BE2C (cell line): ENCODE results near the gene STK38L.

Experiments
- DNase-seq: peaks from one replicate; pipeline ENCODE4 v3.0.0-alpha.2; 2020
- H3K27me3 ChIP-seq: fragments of 250-450 bp; sonication (Bioruptor Pico); 2 replicates; pipeline ENCODE4 v1.5.1; 2020; ENCODE audit warnings: mild to moderate bottlenecking
- H3K36me3 ChIP-seq: fragments of 250-450 bp; sonication (Bioruptor Pico); 2 replicates; pipeline ENCODE4 v1.5.1; 2020; ENCODE audit warnings: mild to moderate bottlenecking
- H3K4me1 ChIP-seq: fragments of 250-450 bp; sonication (Bioruptor Pico); 2 replicates; pipeline ENCODE4 v1.5.1; 2020
- H3K4me3 ChIP-seq: 2 replicates; pipeline ENCODE4 v1.5.1; 2011; ENCODE audit warnings: low read depth, low read length
- H3K9me3 ChIP-seq: fragments of 250-450 bp; sonication (Bioruptor Pico); 2 replicates; pipeline ENCODE4 v1.5.1; 2020
- CTCF ChIP-seq: IDR thresholded peaks from 2 replicates; pipeline ENCODE4 v1.5.1; 2012; ENCODE audit warnings: mild to moderate bottlenecking, low read depth, low read length

Gene STK38L

GRCh38 chr12:27334042-27334720 is 90.1 kb downstream of the STK38L start:
- Histone ChIP-seq H3K27me3 (peaks cover 46% of the 10 kb centered on the region), H3K9me3 (no peaks in the 10 kb centered on the region), H3K36me3 (no peaks in the 10 kb centered on the region), H3K4me1 (no peaks in the 10 kb centered on the region), H3K4me3 (no peak overlapping the region)
- no peak for DNase-seq
- TF ChIP-seq CTCF, result no peak

- no peak for DNase-seq
- Histone ChIP-seq H3K4me1 (no peaks in the 10 kb centered on the region), H3K36me3 (no peaks in the 10 kb centered on the region), H3K4me3 (no peak overlapping the region), H3K9me3 (no peaks in the 10 kb centered on the region), H3K27me3 (peaks cover 46% of the 10 kb centered on the region)
- TF ChIP-seq CTCF, result no peak
Measured at GRCh38 chr12:27334721-27335082, 90.6 kb downstream of the STK38L start.

GRCh38 chr12:27335364-27336281 is 91.5 kb downstream of the STK38L start:
- no peak for TF ChIP-seq CTCF
- DNase-seq, result no peak
- no peaks in the 10 kb centered on the region for H3K4me1 ChIP-seq
- peaks cover 52% of the 10 kb centered on the region for H3K27me3 ChIP-seq
- no peaks in the 10 kb centered on the region for H3K9me3 ChIP-seq
- H3K36me3 ChIP-seq, result no peaks in the 10 kb centered on the region
- H3K4me3 ChIP-seq, result no peak overlapping the region

GRCh38 chr12:27336282-27336653 is 92.2 kb downstream of the STK38L start:
- Histone ChIP-seq H3K27me3 (peaks cover 46% of the 10 kb centered on the region), H3K36me3 (no peaks in the 10 kb centered on the region), H3K4me3 (no peak overlapping the region), H3K9me3 (no peaks in the 10 kb centered on the region), H3K4me1 (no peaks in the 10 kb centered on the region)
- no peak for TF ChIP-seq CTCF
- DNase-seq, result no peak

- DNase-seq, result no peak
- Histone ChIP-seq H3K4me3 (no peak overlapping the region), H3K9me3 (no peaks in the 10 kb centered on the region), H3K4me1 (no peaks in the 10 kb centered on the region), H3K36me3 (no peaks in the 10 kb centered on the region), H3K27me3 (peaks cover 35% of the 10 kb centered on the region)
- TF ChIP-seq CTCF, result no peak
Measured at GRCh38 chr12:27337376-27337775, 93.3 kb downstream of the STK38L start.

- TF ChIP-seq CTCF, result no peak
- Histone ChIP-seq H3K4me1 (no peaks in the 10 kb centered on the region), H3K36me3 (no peaks in the 10 kb centered on the region), H3K4me3 (no peak overlapping the region), H3K27me3 (peaks cover 24% of the 10 kb centered on the region), H3K9me3 (no peaks in the 10 kb centered on the region)
- no peak for DNase-seq
Measured at GRCh38 chr12:27338473-27338872, 94.4 kb downstream of the STK38L start.
